ENCODE results near the gene CDC45.

Gene CDC45

DNA sequence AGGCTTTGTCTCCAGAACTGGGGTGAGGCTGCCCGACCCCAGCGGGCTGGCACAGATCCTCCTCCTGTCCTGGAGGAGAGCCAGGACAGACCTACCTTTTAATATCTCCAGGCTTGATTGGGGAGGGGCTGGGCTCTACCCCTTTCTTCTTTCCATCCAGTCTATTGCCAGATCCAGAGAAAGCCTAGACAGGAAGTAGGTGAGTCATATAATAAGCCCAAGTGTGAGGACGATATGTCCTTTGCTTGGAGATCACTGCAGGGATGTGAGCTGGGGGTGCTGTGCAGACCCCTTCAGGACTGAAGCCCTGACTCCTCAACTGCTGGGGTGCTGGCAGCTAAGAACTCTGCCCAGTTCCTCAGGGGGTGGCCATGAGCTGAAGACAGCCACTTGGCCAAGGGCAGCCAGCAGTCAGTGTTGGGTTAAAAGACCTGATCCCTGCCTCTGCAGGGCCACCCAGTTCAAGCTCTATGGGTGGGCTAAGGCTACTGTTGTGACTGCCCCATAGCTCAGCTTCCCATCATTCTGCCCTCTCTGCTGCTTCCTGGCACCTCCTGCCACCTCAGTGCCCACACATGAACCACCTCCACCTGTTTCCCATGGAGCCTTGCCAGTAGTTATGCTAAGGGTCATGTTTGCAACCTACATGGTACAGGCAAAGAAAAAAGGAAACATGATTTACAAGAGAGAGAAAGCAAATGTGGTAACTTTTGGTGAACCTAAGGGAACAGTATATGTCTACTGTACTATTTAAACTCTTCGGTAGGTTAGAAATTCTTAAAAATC, 23.9 kb upstream of the CDC45 start:
- ChIA-PET POLR2A (no interaction called here), CTCF (interaction anchor here (1.3 kb wide), 2 partner anchors 22 to 52 kb away, joined by 3 read pairs; no protein-coding TSS in a partner anchor)
- TF ChIP-seq, protein P1, sequence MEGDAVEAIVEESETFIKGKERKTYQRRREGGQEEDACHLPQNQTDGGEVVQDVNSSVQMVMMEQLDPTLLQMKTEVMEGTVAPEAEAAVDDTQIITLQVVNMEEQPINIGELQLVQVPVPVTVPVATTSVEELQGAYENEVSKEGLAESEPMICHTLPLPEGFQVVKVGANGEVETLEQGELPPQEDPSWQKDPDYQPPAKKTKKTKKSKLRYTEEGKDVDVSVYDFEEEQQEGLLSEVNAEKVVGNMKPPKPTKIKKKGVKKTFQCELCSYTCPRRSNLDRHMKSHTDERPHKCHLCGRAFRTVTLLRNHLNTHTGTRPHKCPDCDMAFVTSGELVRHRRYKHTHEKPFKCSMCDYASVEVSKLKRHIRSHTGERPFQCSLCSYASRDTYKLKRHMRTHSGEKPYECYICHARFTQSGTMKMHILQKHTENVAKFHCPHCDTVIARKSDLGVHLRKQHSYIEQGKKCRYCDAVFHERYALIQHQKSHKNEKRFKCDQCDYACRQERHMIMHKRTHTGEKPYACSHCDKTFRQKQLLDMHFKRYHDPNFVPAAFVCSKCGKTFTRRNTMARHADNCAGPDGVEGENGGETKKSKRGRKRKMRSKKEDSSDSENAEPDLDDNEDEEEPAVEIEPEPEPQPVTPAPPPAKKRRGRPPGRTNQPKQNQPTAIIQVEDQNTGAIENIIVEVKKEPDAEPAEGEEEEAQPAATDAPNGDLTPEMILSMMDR (IDR thresholded peaks at IDR 0.05; ENCODE audit: control extremely low read depth, extremely low read depth, low read depth, missing control alignments): no peak
- no peak for DNase-seq (ENCODE audit: extremely low spot score)

DNA sequence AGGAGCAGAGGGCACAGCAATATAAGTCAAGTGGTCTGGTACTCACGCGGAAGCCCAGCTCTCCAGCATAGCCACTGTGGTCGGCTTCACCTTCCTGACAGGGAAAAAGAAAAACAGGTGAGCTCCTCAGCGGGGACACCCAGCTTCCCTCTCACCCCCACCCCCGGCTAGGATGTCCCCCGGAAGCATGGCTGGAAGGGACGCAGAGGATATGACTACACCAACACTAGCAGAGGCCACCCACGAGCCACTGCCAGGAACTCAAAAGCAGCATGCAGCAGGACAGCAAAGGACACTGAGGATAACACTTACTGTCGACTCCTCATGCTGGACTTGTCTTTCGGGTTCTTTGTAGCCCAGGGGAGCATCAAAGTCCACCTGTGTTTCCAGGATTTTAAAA, 23.2 kb upstream of the CDC45 start:
- CTCF ChIA-PET: interaction anchor here (1.3 kb wide), 1 partner anchor 52 kb away, joined by 3 read pairs; no protein-coding TSS in a partner anchor
- POLR2A ChIA-PET: no interaction called here

DNA sequence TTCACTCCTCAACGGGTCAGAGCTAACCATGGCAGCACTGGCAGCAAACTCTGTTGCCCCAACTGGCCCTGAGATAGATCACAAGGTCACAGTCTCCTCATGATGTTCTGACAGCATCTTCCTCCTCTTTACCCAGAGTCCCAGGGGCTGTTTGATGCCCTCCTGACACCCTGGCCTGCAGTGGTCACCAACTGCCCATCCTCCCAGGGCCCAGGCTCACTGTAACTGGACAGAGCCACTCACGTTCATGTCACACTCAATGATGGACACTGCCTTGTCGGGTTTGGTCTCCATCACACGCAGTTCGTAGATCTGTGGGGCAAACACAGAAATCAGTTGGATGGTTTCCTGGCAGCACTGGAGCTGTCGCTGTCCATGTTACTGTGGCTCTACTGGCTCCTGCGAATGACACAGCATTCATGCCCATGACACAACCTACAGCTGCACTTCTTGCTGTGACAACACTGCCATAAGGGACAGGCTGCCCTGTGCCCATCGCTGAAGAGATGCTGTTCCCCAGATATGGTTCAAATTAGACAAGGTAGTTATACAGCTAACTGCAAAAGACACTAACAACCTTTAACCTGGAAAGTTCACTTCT, 21.8 kb upstream of the CDC45 start:
- CTCF ChIA-PET: interaction anchor here (1.0 to 1.8 kb wide), 4 partner anchors 16 to 172 kb away, joined by 3 to 6 read pairs (median 4); no protein-coding TSS in a partner anchor
- DNase-seq (ENCODE audit: extremely low spot score): no peak
- POLR2A ChIA-PET: interaction anchor here (1.6 kb wide), 1 partner anchor 15 kb away, joined by 4 read pairs; no protein-coding TSS in a partner anchor
- TF ChIP-seq, protein P1 (IDR thresholded peaks at IDR 0.05; ENCODE audit: control extremely low read depth, extremely low read depth, low read depth, missing control alignments): no peak

More for the DNA sequence above, 23.2 kb upstream of the CDC45 start:
- no peak for DNase-seq (ENCODE audit: extremely low spot score)
- TF ChIP-seq, protein P1 (IDR thresholded peaks at IDR 0.05; ENCODE audit: control extremely low read depth, extremely low read depth, low read depth, missing control alignments): no peak

DNA sequence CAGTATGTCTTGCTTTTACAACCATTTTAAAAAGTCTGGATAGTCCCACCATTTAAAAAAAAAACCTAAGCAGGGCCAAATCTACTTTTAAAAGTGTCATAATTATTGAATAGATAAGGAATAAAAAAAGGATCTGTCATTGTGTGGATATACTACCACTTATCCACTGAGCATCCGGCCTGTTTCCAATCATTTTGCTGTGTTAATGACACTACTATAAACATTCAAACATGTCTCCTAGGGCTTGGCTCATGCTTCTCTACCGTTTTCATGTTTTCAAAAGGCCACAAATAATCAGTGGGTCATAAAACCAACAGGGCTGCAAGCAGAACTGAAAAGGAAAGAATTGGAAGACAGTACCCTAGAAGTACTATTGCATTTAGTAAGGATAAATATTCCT, 19.7 kb upstream of the CDC45 start:
- ChIA-PET POLR2A (no interaction called here), CTCF (interaction anchor here (0.8 kb wide), 1 partner anchor 17 kb away, joined by 3 read pairs; no protein-coding TSS in a partner anchor)
- TF ChIP-seq, protein P1 (IDR thresholded peaks at IDR 0.05; ENCODE audit: control extremely low read depth, extremely low read depth, low read depth, missing control alignments): no peak

DNA sequence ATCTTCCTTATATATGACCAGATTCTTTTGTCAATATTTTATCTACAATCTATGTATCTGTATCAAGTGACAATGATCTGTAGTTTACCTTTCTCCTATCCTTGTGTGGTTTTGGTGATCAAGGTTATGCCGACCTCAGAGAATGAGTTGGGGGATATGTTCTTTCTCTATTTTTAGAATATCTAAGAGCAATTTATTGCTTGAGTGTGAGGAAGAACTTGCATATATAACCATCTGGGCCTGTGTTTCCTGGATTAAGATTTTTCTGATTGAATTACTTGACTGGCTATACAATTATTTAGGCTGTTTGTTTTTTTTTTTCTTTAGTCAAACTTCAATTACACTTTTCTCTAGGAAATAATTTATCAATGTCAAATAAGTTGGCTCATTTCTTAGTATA, 18.2 kb upstream of the CDC45 start:
- TF ChIP-seq, protein P1 (IDR thresholded peaks at IDR 0.05; ENCODE audit: control extremely low read depth, extremely low read depth, low read depth, missing control alignments): no peak
- DNase-seq (ENCODE audit: extremely low spot score): no peak
- POLR2A ChIA-PET: no interaction called here
- CTCF ChIA-PET: interaction anchor here (1.1 to 3.8 kb wide), 2 partner anchors 12 to 37 kb away, joined by 3 to 15 read pairs; no protein-coding TSS in a partner anchor

More for the DNA sequence above, 19.7 kb upstream of the CDC45 start:
- DNase-seq (ENCODE audit: extremely low spot score): no peak

DNA sequence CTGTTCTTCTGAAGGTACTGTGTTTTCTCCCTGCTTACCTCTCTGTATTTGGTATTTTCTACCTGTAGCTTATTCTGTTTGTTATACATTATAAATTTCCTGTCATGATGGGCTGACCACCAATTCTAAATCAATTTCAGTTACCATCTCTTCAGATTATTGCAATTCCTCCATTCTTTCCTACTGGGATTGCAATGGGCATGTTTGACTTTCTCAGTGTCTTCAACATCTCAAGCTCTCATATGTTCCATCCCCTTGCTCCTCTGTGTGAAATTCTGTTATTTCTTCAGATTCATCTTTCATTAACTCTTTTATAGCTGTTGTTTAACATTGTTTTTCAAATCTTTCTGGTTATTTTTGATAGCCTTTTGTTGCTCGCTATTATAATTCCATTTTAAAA, 16.7 kb upstream of the CDC45 start:
- ChIA-PET CTCF (interaction anchor here (1.3 to 3.8 kb wide), 4 partner anchors 9 to 20 kb away, joined by 4 to 15 read pairs (median 8); no protein-coding TSS in a partner anchor), POLR2A (no interaction called here)
- no peak for DNase-seq (ENCODE audit: extremely low spot score)
- TF ChIP-seq, protein P1 (IDR thresholded peaks at IDR 0.05; ENCODE audit: control extremely low read depth, extremely low read depth, low read depth, missing control alignments): no peak
